Brain microvascular endothelial cell (primary cell): ENCODE results near the gene IFNAR1.

ENCODE experiments used
- DNase-seq: peaks from one replicate; pipeline ENCODE4 v3.0.0-alpha.2; 2020
- H3K27ac ChIP-seq: fragments of 250-450 bp; sonication (Bioruptor Pico); 2 replicates; pipeline ENCODE4 v1.5.1; 2020; ENCODE audit warnings: mild to moderate bottlenecking, moderate library complexity
- H3K27me3 ChIP-seq: fragments of 250-450 bp; sonication (Bioruptor Pico); replicated peaks from 2 replicates; pipeline ENCODE4 v1.5.1; 2020; ENCODE audit warnings: mild to moderate bottlenecking
- H3K36me3 ChIP-seq: fragments of 250-450 bp; sonication (Bioruptor Pico); replicated peaks from 2 replicates; pipeline ENCODE4 v1.5.1; 2020; ENCODE audit warnings: mild to moderate bottlenecking
- H3K4me3 ChIP-seq: 2 replicates; pipeline ENCODE4 v1.5.1; 2011; ENCODE audit warnings: low read depth, mild to moderate bottlenecking, control low read depth, low read length, moderate library complexity
- CTCF ChIP-seq: IDR thresholded peaks from 2 replicates; pipeline ENCODE4 v1.5.1; 2011; ENCODE audit warnings: low read depth, mild to moderate bottlenecking, moderate library complexity, low read length, control low read depth, inconsistent platforms; ENCODE audit errors: missing control alignments
- in situ Hi-C: cut with HindIII; loops from 2 replicates; pipeline ENCODE4 v1.10.0; 2017; ENCODE audit warnings: low sequenced_read_pairs, low pct_ligation_motif_present

Gene IFNAR1

GRCh38 chr21:33383056-33383888 lies 58.5 kb downstream of the IFNAR1 start:
- peak overlapping the region; percentile 65 for H3K27ac ChIP-seq

DNA sequence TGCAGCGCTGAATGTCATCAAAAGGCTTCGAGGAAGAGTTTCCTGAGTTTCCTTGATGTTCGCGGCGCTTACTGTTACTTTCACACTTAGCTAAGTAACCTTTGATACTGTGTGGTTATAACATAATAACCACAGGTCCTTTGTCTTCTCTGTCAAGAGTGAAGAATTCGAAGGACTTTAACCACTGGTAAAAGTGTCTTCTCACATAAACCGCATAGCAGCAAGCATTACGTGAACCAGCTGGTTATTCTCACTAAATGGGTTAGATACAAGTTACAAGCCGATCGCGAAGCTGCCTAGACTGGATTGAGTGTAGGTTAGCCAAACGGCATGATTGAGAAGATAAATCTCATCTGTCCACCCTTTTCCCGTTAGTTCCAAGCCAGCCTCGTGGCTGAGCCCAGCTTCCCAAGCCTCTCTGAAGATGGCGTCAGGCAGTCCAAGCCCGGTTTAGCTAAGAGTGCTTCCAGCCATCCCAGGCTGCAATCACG lies 60.1 kb downstream of the IFNAR1 start:
- no peak for DNase-seq
- in situ Hi-C loops = no loop called here
- H3K4me3 ChIP-seq = no peak overlapping the region
- no peak for TF ChIP-seq CTCF
- H3K36me3 ChIP-seq = no peaks in the 10 kb centered on the region
- H3K27ac ChIP-seq = no peak overlapping the region
- H3K27me3 ChIP-seq = no peaks in the 10 kb centered on the region

More at GRCh38 chr21:33383056-33383888, 58.5 kb downstream of the IFNAR1 start:
- in situ Hi-C loops = no loop called here
- no peak for TF ChIP-seq CTCF
- Histone ChIP-seq H3K4me3 (no peak overlapping the region), H3K27me3 (no peaks in the 10 kb centered on the region), H3K36me3 (no peaks in the 10 kb centered on the region)
- peak; percentile 91 for DNase-seq

GRCh38 chr21:33386222-33386784 lies 61.5 kb downstream of the IFNAR1 start:
- H3K27me3 ChIP-seq = no peaks in the 10 kb centered on the region
- TF ChIP-seq CTCF = peak; percentile 59
- no peak overlapping the region for H3K27ac ChIP-seq
- no peak overlapping the region for H3K4me3 ChIP-seq
- no peak for DNase-seq
- no peaks in the 10 kb centered on the region for H3K36me3 ChIP-seq
- in situ Hi-C loops = no loop called here

DNA sequence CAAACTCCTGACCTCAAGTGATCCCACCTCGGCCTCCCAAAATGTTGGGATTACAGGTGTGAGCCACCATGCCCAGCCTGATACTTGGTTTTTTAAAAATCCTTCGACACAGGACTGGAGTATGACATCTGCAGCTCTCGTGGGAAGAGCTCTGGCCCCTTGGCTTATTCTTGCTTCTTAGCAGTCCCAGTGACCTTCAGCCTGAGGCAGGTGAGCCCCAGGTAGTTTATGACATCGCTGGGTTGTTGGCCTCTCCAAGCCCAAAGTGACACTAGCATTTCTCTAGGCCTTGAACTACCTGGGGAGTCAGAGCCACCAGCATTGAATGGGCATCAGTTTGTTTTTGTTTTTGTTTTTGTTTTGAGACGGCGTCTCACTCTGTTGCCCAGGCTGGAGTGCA lies 62.5 kb downstream of the IFNAR1 start:
- in situ Hi-C loops = no loop called here
- H3K36me3 ChIP-seq = no peaks in the 10 kb centered on the region
- no peak for DNase-seq
- no peak overlapping the region for H3K4me3 ChIP-seq
- TF ChIP-seq CTCF = no peak
- no peaks in the 10 kb centered on the region for H3K27me3 ChIP-seq
- H3K27ac ChIP-seq = no peak overlapping the region

GRCh38 chr21:33388188-33388587 lies 63.4 kb downstream of the IFNAR1 start:
- Histone ChIP-seq H3K36me3 (no peaks in the 10 kb centered on the region), H3K27ac (no peak overlapping the region), H3K27me3 (no peaks in the 10 kb centered on the region), H3K4me3 (no peak overlapping the region)
- in situ Hi-C loops = no loop called here
- no peak for DNase-seq
- no peak for TF ChIP-seq CTCF
